C4-2B (cell line): Measurements from ENCODE around the gene NAV2.

ENCODE experiments used
- ZFX ChIP-seq: fragments of 450-650 bp; IDR thresholded peaks from 2 replicates; pipeline ENCODE4 v1.6.1; 2017
- TF ChIP-seq, protein P1 (sequence below): fragments of 450-650 bp; conservative IDR thresholded peaks from 2 replicates; pipeline ENCODE4 v1.5.1; 2017; ENCODE audit warnings: mild to moderate bottlenecking

DNA sequence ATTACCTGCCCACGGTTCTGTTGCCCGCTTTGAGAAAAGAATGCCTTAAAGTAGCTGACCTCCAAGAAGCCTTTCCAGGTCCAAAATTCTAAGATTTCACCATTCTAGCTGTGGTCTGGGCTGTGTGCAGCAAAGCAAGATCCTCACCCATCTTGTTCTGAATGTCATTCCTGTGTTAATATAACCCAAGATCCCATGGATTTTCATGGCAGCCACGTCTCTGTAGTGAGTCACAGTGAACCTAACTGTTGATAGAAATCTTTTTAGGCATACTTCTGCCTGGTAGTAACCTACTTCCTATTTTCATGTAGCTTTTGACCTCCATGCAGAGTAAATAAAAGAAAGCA is 210.0 kb downstream of the NAV2 start:
- TF ChIP-seq, protein P1, sequence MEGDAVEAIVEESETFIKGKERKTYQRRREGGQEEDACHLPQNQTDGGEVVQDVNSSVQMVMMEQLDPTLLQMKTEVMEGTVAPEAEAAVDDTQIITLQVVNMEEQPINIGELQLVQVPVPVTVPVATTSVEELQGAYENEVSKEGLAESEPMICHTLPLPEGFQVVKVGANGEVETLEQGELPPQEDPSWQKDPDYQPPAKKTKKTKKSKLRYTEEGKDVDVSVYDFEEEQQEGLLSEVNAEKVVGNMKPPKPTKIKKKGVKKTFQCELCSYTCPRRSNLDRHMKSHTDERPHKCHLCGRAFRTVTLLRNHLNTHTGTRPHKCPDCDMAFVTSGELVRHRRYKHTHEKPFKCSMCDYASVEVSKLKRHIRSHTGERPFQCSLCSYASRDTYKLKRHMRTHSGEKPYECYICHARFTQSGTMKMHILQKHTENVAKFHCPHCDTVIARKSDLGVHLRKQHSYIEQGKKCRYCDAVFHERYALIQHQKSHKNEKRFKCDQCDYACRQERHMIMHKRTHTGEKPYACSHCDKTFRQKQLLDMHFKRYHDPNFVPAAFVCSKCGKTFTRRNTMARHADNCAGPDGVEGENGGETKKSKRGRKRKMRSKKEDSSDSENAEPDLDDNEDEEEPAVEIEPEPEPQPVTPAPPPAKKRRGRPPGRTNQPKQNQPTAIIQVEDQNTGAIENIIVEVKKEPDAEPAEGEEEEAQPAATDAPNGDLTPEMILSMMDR = no peak
- no peak for TF ChIP-seq ZFX
